IPS-18a (cell line): Measurements from ENCODE around the gene RHBDD2.
A peak's percentile ranks its signal among the peaks of the same experiment; 100 is the strongest.

Experiments used
- H3K27ac ChIP-seq: one replicate; pipeline ENCODE4 v1.5.1; 2013; ENCODE audit warnings: low read length
- H3K27me3 ChIP-seq: one replicate; pipeline ENCODE4 v1.6.1; 2013; ENCODE audit warnings: mild to moderate bottlenecking, low read length; ENCODE audit not compliant: control insufficient read depth, insufficient read depth
- H3K36me3 ChIP-seq: one replicate; pipeline ENCODE4 v1.6.1; 2013; ENCODE audit warnings: low read depth, low read length; ENCODE audit not compliant: control insufficient read depth
- H3K4me1 ChIP-seq: one replicate; pipeline ENCODE4 v1.6.1; 2013; ENCODE audit warnings: low read depth, low read length; ENCODE audit not compliant: control insufficient read depth
- H3K4me3 ChIP-seq: one replicate; pipeline ENCODE4 v1.5.1; 2013; ENCODE audit warnings: low read length
- H3K9ac ChIP-seq: one replicate; pipeline ENCODE4 v1.6.1; 2013; ENCODE audit warnings: mild to moderate bottlenecking, low read length, moderate library complexity
- H3K9me3 ChIP-seq: one replicate; pipeline ENCODE4 v1.6.1; 2013; ENCODE audit warnings: low read depth, low read length; ENCODE audit not compliant: control insufficient read depth

Gene RHBDD2

GRCh38 chr7:75914655-75915415 is 36.0 kb downstream of the RHBDD2 start, which contains the start of gene POR:
POR (plus strand) TSS chr7:75915155; CDS start chr7:75954002, 38,847 bp downstream.
- Histone ChIP-seq H3K9ac (peak within 1 kb of the TSS; percentile 66), H3K36me3 (no peaks in the 10 kb centered on the region), H3K4me1 (peaks cover 4% of the 10 kb centered on the region), H3K9me3 (no peaks in the 10 kb centered on the region), H3K4me3 (peak within 1 kb of the TSS; percentile 81), H3K27ac (peak within 1 kb of the TSS; percentile 35), H3K27me3 (no peaks in the 10 kb centered on the region)

- H3K36me3 ChIP-seq: no peaks in the 10 kb centered on the region
- H3K27me3 ChIP-seq: no peaks in the 10 kb centered on the region
- peak overlapping the region; percentile 63 for H3K9ac ChIP-seq
- H3K4me1 ChIP-seq: peaks cover 4% of the 10 kb centered on the region
- H3K9me3 ChIP-seq: no peaks in the 10 kb centered on the region
- H3K4me3 ChIP-seq: peak overlapping the region; percentile 81
- H3K27ac ChIP-seq: no peak overlapping the region
Observed at GRCh38 chr7:75915416-75916156, 36.8 kb downstream of the RHBDD2 start.

- no peak overlapping the region for H3K27ac ChIP-seq
- no peak overlapping the region for H3K9ac ChIP-seq
- H3K4me1 ChIP-seq: peaks cover 4% of the 10 kb centered on the region
- H3K4me3 ChIP-seq: peak overlapping the region; percentile 81
- no peaks in the 10 kb centered on the region for H3K9me3 ChIP-seq
- H3K27me3 ChIP-seq: no peaks in the 10 kb centered on the region
- H3K36me3 ChIP-seq: no peaks in the 10 kb centered on the region
Observed at GRCh38 chr7:75916259-75916658, 37.4 kb downstream of the RHBDD2 start.

GRCh38 chr7:75916685-75917634 is 38.1 kb downstream of the RHBDD2 start:
- Histone ChIP-seq H3K36me3 (no peaks in the 10 kb centered on the region), H3K27ac (no peak overlapping the region), H3K9me3 (no peaks in the 10 kb centered on the region), H3K9ac (no peak overlapping the region), H3K4me3 (peak overlapping the region; percentile 81), H3K4me1 (peaks cover 4% of the 10 kb centered on the region), H3K27me3 (no peaks in the 10 kb centered on the region)

- Histone ChIP-seq H3K9ac (no peak overlapping the region), H3K36me3 (no peaks in the 10 kb centered on the region), H3K4me3 (no peak overlapping the region)
Observed at GRCh38 chr7:75920431-75921161, 41.8 kb downstream of the RHBDD2 start.

GRCh38 chr7:75921479-75921878 is 42.6 kb downstream of the RHBDD2 start:
- Histone ChIP-seq H3K9me3 (no peaks in the 10 kb centered on the region), H3K9ac (no peak overlapping the region), H3K36me3 (peaks cover 4% of the 10 kb centered on the region), H3K27me3 (no peaks in the 10 kb centered on the region), H3K4me3 (no peak overlapping the region), H3K4me1 (no peaks in the 10 kb centered on the region), H3K27ac (no peak overlapping the region)

More at GRCh38 chr7:75920431-75921161, 41.8 kb downstream of the RHBDD2 start:
- Histone ChIP-seq H3K27me3 (no peaks in the 10 kb centered on the region), H3K9me3 (no peaks in the 10 kb centered on the region), H3K4me1 (peaks cover 4% of the 10 kb centered on the region), H3K27ac (no peak overlapping the region)

GRCh38 chr7:75922966-75923603 is 44.3 kb downstream of the RHBDD2 start:
- Histone ChIP-seq H3K4me3 (no peak overlapping the region), H3K4me1 (no peaks in the 10 kb centered on the region), H3K27ac (no peak overlapping the region), H3K36me3 (peaks cover 4% of the 10 kb centered on the region), H3K27me3 (no peaks in the 10 kb centered on the region), H3K9ac (no peak overlapping the region), H3K9me3 (no peaks in the 10 kb centered on the region)

- H3K9ac ChIP-seq: no peak overlapping the region
- H3K27ac ChIP-seq: no peak overlapping the region
- no peaks in the 10 kb centered on the region for H3K4me1 ChIP-seq
- no peaks in the 10 kb centered on the region for H3K9me3 ChIP-seq
- H3K36me3 ChIP-seq: peaks cover 4% of the 10 kb centered on the region
- H3K4me3 ChIP-seq: no peak overlapping the region
- H3K27me3 ChIP-seq: no peaks in the 10 kb centered on the region
Observed at GRCh38 chr7:75924256-75924655, 45.4 kb downstream of the RHBDD2 start.

GRCh38 chr7:75924889-75925288 is 46.1 kb downstream of the RHBDD2 start:
- H3K4me3 ChIP-seq: no peak overlapping the region
- no peak overlapping the region for H3K9ac ChIP-seq
- H3K9me3 ChIP-seq: no peaks in the 10 kb centered on the region
- no peaks in the 10 kb centered on the region for H3K4me1 ChIP-seq
- H3K36me3 ChIP-seq: peaks cover 4% of the 10 kb centered on the region
- no peak overlapping the region for H3K27ac ChIP-seq
- H3K27me3 ChIP-seq: no peaks in the 10 kb centered on the region

- Histone ChIP-seq H3K27me3 (no peaks in the 10 kb centered on the region), H3K4me3 (no peak overlapping the region), H3K36me3 (peaks cover 4% of the 10 kb centered on the region), H3K9me3 (no peaks in the 10 kb centered on the region), H3K9ac (no peak overlapping the region), H3K4me1 (no peaks in the 10 kb centered on the region), H3K27ac (no peak overlapping the region)
Observed at GRCh38 chr7:75925717-75926435, 47.0 kb downstream of the RHBDD2 start.
